ENCODE measurements around the gene GTF3C6.

DNA sequence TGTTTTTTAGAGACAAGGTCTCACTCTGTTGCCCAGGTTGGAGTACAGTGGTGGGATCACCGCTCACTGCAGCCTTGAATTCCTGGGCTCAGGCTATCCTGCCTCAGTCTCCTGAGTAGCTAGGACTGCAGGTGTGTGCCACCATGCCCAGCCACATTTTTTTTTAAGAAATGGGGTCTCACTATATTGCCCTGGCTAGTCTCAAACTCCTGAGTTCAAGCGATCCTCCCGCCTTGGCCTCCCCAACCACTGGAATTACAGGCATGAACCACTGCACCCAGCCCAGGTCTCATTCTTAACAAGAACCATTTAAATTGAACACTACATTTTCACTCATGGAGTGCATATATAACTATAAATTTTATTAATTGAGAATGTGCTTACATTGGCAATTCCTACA lies 43.8 kb downstream of the GTF3C6 start:
- TF ChIP-seq CTCF (IDR thresholded peaks at IDR 0.05), result no peak
- no peak for TF ChIP-seq POLR2A (IDR thresholded peaks at IDR 0.05)

All from prostate gland (tissue), 2 donors.